ENCODE data around the gene KDELR1. TPM values are rescaled to one million over a fixed set of nuclear protein-coding genes. Genes with fewer than 3 reads are reported as not detected.

Gene KDELR1
- total RNA-seq, 6 experiments from 2014 or later, result 354 to 455 (median 395) TPM

DNA sequence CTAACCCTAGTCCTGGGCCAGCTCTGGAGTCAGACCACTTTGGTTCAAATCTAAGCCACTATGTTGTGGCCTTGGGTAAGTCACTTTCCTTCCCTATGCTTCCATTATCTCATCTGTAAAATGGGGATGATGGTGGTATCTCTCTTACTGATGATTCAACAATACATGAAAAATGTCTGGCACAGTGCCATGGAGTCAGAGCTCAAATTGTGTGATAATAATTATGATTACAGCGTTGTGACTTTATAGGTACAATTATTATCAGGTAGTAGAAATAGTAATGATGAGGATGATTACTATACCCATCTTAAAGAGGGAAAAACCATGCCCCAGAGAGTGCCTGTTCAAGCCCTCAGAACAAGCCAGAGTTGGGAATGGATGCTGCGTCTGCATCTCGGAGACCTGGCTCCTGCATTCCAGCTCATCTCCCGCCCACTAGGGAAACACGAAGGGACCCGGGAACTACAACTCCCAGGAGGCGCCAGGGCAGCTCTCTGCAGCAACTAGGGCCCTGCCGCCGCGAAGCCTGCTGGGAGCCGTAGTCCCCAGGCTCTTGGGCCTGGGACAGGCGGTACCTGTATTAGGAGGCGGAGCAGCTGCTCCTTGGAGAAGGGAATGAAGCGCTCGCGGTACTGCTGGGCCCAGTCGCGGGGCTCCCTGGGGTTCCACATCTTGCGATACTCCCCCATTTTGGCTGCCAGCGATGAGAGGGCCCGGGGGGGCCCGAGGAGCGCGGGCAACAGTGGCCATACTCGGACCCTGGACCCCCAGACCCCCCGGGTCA lies 28.4 kb downstream of the KDELR1 start:
- no peaks in the 10 kb centered on the region; the same call in none of the 2 replicates for H3K27me3 Mint-ChIP-seq (ENCODE audit: insufficient read depth)
- TF ChIP-seq, protein P1, sequence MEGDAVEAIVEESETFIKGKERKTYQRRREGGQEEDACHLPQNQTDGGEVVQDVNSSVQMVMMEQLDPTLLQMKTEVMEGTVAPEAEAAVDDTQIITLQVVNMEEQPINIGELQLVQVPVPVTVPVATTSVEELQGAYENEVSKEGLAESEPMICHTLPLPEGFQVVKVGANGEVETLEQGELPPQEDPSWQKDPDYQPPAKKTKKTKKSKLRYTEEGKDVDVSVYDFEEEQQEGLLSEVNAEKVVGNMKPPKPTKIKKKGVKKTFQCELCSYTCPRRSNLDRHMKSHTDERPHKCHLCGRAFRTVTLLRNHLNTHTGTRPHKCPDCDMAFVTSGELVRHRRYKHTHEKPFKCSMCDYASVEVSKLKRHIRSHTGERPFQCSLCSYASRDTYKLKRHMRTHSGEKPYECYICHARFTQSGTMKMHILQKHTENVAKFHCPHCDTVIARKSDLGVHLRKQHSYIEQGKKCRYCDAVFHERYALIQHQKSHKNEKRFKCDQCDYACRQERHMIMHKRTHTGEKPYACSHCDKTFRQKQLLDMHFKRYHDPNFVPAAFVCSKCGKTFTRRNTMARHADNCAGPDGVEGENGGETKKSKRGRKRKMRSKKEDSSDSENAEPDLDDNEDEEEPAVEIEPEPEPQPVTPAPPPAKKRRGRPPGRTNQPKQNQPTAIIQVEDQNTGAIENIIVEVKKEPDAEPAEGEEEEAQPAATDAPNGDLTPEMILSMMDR (IDR thresholded peaks at IDR 0.05), result no peak
- peak overlapping the region; percentile 94 for H3K27ac Mint-ChIP-seq
- peaks cover 4% of the 10 kb centered on the region; the same call in 1 of the 2 replicates for H3K36me3 Mint-ChIP-seq (ENCODE audit: low read depth)
- no peaks in the 10 kb centered on the region for H3K4me1 Mint-ChIP-seq (ENCODE audit: low read depth)
- H3K9me3 Mint-ChIP-seq, result no peaks in the 10 kb centered on the region
- H3K4me3 Mint-ChIP-seq, result peak overlapping the region; percentile 88
- peak; percentile 96 for DNase-seq

DNA sequence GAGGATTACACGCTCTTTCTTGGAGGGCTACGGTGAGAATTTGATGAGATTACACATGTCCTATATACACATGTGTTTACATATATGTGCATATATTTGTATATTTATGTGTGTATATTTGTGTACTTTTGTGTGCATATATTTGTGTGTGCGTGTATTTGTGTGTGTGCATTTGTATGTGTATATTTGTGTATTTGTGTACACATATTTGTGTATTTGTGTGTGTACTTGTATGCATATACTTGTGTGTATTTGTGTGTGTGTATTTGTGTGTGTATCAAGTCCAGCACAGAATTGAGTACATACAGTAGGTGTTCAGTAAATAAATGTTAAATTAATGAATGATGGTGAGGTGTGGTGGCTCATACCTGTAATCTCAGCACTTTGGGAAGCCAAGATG lies 29.4 kb downstream of the KDELR1 start:
- peaks cover 4% of the 10 kb centered on the region; the same call in 1 of the 2 replicates for H3K36me3 Mint-ChIP-seq (ENCODE audit: low read depth)
- H3K27ac Mint-ChIP-seq, result no peak overlapping the region
- peaks cover 5% of the 10 kb centered on the region; the same call in 1 of the 2 replicates for H3K4me1 Mint-ChIP-seq (ENCODE audit: low read depth)
- no peaks in the 10 kb centered on the region for H3K9me3 Mint-ChIP-seq
- H3K27me3 Mint-ChIP-seq (ENCODE audit: insufficient read depth), result no peaks in the 10 kb centered on the region; the same call in 1 of the 2 replicates
- TF ChIP-seq, protein P1 (IDR thresholded peaks at IDR 0.05), result no peak
- no peak for DNase-seq
- no peak overlapping the region for H3K4me3 Mint-ChIP-seq

DNA sequence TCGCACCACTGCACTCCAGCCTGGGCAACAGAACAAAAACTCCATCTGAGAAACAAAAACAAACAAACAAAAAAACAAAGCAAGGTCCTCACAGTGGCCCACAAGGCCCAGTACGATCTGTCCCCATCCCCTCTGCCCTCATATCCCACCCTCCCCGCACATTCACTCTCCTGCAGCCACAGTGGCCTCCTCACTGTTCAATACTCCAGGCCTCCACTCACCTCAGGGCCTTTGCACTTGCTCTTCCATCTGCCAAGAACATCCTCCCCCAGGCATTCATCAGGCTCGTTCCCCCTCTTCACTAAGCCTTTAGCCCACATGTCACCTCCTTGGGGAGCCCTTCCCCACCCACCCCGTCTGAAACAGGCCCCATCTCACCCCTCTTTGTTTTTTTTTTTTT lies 32.2 kb downstream of the KDELR1 start:
- no peaks in the 10 kb centered on the region for H3K9me3 Mint-ChIP-seq
- H3K27me3 Mint-ChIP-seq (ENCODE audit: insufficient read depth), result no peaks in the 10 kb centered on the region
- H3K4me1 Mint-ChIP-seq (ENCODE audit: low read depth), result peaks cover 6% of the 10 kb centered on the region; the same call in 1 of the 2 replicates
- TF ChIP-seq, protein P1 (IDR thresholded peaks at IDR 0.05), result no peak
- no peak for DNase-seq
- H3K36me3 Mint-ChIP-seq (ENCODE audit: low read depth), result peaks cover 4% of the 10 kb centered on the region; the same call in 1 of the 2 replicates
- H3K27ac Mint-ChIP-seq, result no peak overlapping the region
- no peak overlapping the region for H3K4me3 Mint-ChIP-seq

DNA sequence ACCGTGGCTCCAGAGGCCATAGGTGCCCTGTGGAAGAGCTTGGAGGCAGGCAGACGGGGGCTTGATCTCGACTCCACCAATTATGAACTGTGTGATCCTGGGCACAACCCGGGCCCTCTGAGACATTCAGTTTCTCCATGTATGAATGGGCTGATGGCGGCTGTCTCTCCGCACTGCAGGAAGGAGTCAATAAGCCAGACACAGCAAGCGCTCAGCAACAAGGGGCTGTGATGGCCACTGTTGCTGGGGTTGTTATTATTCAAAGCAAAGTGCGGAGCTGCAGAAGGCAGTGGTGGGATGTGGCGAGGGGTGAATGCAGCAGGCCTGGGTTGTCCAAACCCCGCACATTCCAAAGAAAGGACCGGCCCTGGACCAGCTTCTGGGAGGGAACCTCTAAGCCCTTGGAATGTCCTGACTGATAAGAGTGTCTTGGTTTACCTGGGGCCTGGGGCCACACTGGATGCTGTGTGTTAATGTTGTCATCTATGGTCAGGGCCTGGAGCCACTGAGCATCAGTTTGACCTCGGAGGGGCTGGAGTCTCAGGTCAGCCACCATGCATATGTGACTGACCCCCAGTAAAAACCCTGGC lies 35.9 kb downstream of the KDELR1 start:
- H3K27ac Mint-ChIP-seq, result no peak overlapping the region
- no peak overlapping the region for H3K4me3 Mint-ChIP-seq
- H3K9me3 Mint-ChIP-seq, result no peaks in the 10 kb centered on the region
- 0 out of 2 replicates have a peak, but pooled peaks cover 4% of the 10 kb centered on the region for H3K36me3 Mint-ChIP-seq (ENCODE audit: low read depth)
- TF ChIP-seq, protein P1 (IDR thresholded peaks at IDR 0.05), result no peak
- H3K27me3 Mint-ChIP-seq (ENCODE audit: insufficient read depth), result no peaks in the 10 kb centered on the region
- H3K4me1 Mint-ChIP-seq (ENCODE audit: low read depth), result peaks cover 12% of the 10 kb centered on the region
- DNase-seq, result no peak

GRCh38 chr19:48354332-48354992 lies 36.9 kb downstream of the KDELR1 start:
- Mint-ChIP-seq H3K9me3 (no peaks in the 10 kb centered on the region), H3K4me3 (no peak overlapping the region)

More at GRCh38 chr19:48354332-48354992, 36.9 kb downstream of the KDELR1 start:
- Mint-ChIP-seq H3K27me3 (ENCODE audit: insufficient read depth) (no peaks in the 10 kb centered on the region), H3K4me1 (ENCODE audit: low read depth) (peaks cover 12% of the 10 kb centered on the region), H3K27ac (no peak overlapping the region), H3K36me3 (ENCODE audit: low read depth) (0 out of 2 replicates have a peak, but pooled peaks cover 4% of the 10 kb centered on the region)
- no peak for DNase-seq
- TF ChIP-seq, protein P1 (IDR thresholded peaks at IDR 0.05), result no peak

Measured in HFFc6 (cell line).